OCI-LY1 (cell line): ENCODE data around the gene FAM114A1.

Source experiments
- EZH2 ChIP-seq: fragments of 200-600 bp; sonication (generic), shearing (Covaris generic); IDR thresholded peaks from 2 replicates; pipeline ENCODE4 v1.8.0; 2017; ENCODE audit warnings: borderline replicate concordance, mixed run types, mild to moderate bottlenecking, antibody characterized with exemption, low read length, moderate library complexity, mixed read lengths
- TF ChIP-seq, protein P1 (sequence below): fragments of 200-600 bp; sonication (generic), shearing (Covaris generic); IDR thresholded peaks from 2 replicates; pipeline ENCODE4 v1.5.1; 2017; ENCODE audit warnings: mild to moderate bottlenecking, antibody characterized with exemption, low read length, moderate library complexity, mixed read lengths

DNA sequence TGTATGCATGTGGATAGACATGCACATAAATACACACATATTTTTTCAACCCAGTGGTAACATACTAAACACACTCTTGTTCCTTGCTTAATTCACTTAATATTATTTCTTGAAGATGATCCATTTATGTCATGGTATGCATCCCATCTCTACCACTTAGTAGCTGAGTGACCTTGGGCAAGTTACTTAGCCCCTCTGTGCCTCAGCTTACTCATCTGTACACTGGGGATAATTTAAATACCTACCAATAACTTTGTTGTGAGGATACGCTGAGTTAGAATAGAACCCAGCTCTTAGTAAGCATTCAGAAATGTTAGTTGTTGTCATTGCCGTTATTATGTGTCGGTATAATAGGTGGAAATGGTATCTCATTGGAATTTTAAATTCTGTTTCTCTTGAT, 41.4 kb downstream of the FAM114A1 start:
- TF ChIP-seq, protein P1, sequence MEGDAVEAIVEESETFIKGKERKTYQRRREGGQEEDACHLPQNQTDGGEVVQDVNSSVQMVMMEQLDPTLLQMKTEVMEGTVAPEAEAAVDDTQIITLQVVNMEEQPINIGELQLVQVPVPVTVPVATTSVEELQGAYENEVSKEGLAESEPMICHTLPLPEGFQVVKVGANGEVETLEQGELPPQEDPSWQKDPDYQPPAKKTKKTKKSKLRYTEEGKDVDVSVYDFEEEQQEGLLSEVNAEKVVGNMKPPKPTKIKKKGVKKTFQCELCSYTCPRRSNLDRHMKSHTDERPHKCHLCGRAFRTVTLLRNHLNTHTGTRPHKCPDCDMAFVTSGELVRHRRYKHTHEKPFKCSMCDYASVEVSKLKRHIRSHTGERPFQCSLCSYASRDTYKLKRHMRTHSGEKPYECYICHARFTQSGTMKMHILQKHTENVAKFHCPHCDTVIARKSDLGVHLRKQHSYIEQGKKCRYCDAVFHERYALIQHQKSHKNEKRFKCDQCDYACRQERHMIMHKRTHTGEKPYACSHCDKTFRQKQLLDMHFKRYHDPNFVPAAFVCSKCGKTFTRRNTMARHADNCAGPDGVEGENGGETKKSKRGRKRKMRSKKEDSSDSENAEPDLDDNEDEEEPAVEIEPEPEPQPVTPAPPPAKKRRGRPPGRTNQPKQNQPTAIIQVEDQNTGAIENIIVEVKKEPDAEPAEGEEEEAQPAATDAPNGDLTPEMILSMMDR = no peak
- no peak for TF ChIP-seq EZH2
